ENCODE data around the gene POLRMT. TPM values are rescaled to one million over a fixed set of nuclear protein-coding genes. Genes with fewer than 3 reads are reported as not detected.

POLRMT gene
- total and polyA plus RNA-seq, 4 donors: 16.0 to 41.4 (median 35.1) TPM

- H3K4me1 ChIP-seq (ENCODE audit: control insufficient read depth in 4 of 4, insufficient read depth in 4 of 4, low read length in 3 of 4): peaks cover 2 to 20% (median 6%) of the 10 kb centered on the region in 4 donors
- peaks cover 0 to 2% (median 0%) of the 10 kb centered on the region in 4 donors for H3K27me3 ChIP-seq (ENCODE audit: control insufficient read depth in 4 of 4, insufficient read depth in 4 of 4, low read length in 3 of 4)
- 7% methylated on average over 69 of the region's 69 CpGs for WGBS
- peak overlapping the region; percentile 1 to 94 (median 72) for H3K4me3 ChIP-seq (ENCODE audit: low read depth in 1 of 3, low read length in 3 of 3)
- TF ChIP-seq RXRA (IDR thresholded peaks at IDR 0.05): no peak
- no peak for TF ChIP-seq NR2F2 (IDR thresholded peaks at IDR 0.05)
- no peak for TF ChIP-seq YY1 (IDR thresholded peaks at IDR 0.05)
- no peak for TF ChIP-seq CTCF (IDR thresholded peaks at IDR 0.05; ENCODE audit: low read depth, low read length, missing input control)
- TF ChIP-seq JUND (IDR thresholded peaks at IDR 0.05): no peak
- no peak for TF ChIP-seq HNF4A (conservative IDR thresholded peaks at IDR 0.05)
- TF ChIP-seq HNF4G (IDR thresholded peaks at IDR 0.05): no peak
- TF ChIP-seq SP1 (IDR thresholded peaks at IDR 0.05): no peak
- no peak for TF ChIP-seq REST (IDR thresholded peaks at IDR 0.05)
- no peak for TF ChIP-seq FOXA1 (IDR thresholded peaks at IDR 0.05)
- no peak for TF ChIP-seq ATF3 (IDR thresholded peaks at IDR 0.05)
- TF ChIP-seq ZBTB33 (IDR thresholded peaks at IDR 0.05): no peak
- no peak for TF ChIP-seq RAD21 (IDR thresholded peaks at IDR 0.05)
- TF ChIP-seq MAX (IDR thresholded peaks at IDR 0.05): no peak
- TF ChIP-seq FOXA2 (IDR thresholded peaks at IDR 0.05): no peak
- no peak for TF ChIP-seq TAF1 (conservative IDR thresholded peaks at IDR 0.05)
- no peaks in the 10 kb centered on the region for H3K9me3 ChIP-seq (ENCODE audit: control insufficient read depth in 4 of 4, low read length in 3 of 4)
- no peaks in the 10 kb centered on the region for H3K36me3 ChIP-seq (ENCODE audit: control insufficient read depth in 4 of 4, insufficient read depth in 3 of 4, low read depth in 1 of 4, low read length in 3 of 4)
- peak overlapping the region in 1 of 2 donors; percentile 27 for H3K9ac ChIP-seq (ENCODE audit: low read depth in 1 of 2, low read length in 2 of 2)
- peak overlapping the region; percentile 74 to 81 for H3K27ac ChIP-seq (ENCODE audit: low read depth in 1 of 2, low read length in 2 of 2)
- DNase-seq (ENCODE audit: low spot score): no peak
These were observed 46.3 kb upstream of the POLRMT start for GRCh38 chr19:679418-680286.

All from liver (tissue), 9 donors.